Liver (tissue), 9 donors: ENCODE results near the gene UTRN. TPM values are rescaled to one million over a fixed set of nuclear protein-coding genes. Genes with fewer than 3 reads are reported as not detected.

Experiments used
- DNase-seq: peaks from one replicate; pipeline ENCODE4 v3.0.0-alpha.2; 2017; ENCODE audit warnings: low spot score
- H3K27ac ChIP-seq, 2 donors: one replicate each; pipeline ENCODE4 v1.7.0; 2013; ENCODE audit warnings: inconsistent platforms in 2 of 2, low read length in 2 of 2, control low read depth in 1 of 2, low read depth in 1 of 2, mild to moderate bottlenecking in 1 of 2
- H3K27me3 ChIP-seq, 4 donors: one replicate each; pipeline versions ENCODE4 v1.6.1 to v1.7.0; 2013; ENCODE audit warnings: low read length in 3 of 4, inconsistent platforms in 1 of 4, mild to moderate bottlenecking in 1 of 4, moderate library complexity in 1 of 4; ENCODE audit not compliant: control insufficient read depth in 4 of 4, insufficient read depth in 4 of 4
- H3K36me3 ChIP-seq, 4 donors: one replicate each; pipeline versions ENCODE4 v1.6.1 to v1.7.0; 2013; ENCODE audit warnings: low read length in 3 of 4, mild to moderate bottlenecking in 3 of 4, low read depth in 1 of 4, moderate library complexity in 1 of 4; ENCODE audit not compliant: control insufficient read depth in 4 of 4, insufficient read depth in 3 of 4
- H3K4me1 ChIP-seq, 4 donors: one replicate each; pipeline versions ENCODE4 v1.6.1 to v1.7.0; 2013; ENCODE audit warnings: low read length in 3 of 4, mild to moderate bottlenecking in 3 of 4, moderate library complexity in 1 of 4; ENCODE audit not compliant: control insufficient read depth in 4 of 4, insufficient read depth in 4 of 4
- H3K4me3 ChIP-seq, 3 donors: one replicate each; pipeline versions ENCODE4 v1.6.1 to v1.7.0; 2013; ENCODE audit warnings: low read length in 3 of 3, control low read depth in 1 of 3, low read depth in 1 of 3, mild to moderate bottlenecking in 1 of 3
- H3K9ac ChIP-seq, 2 donors: one replicate each; pipeline ENCODE4 v1.7.0; 2013; ENCODE audit warnings: low read length in 2 of 2, mild to moderate bottlenecking in 2 of 2, moderate library complexity in 2 of 2, control low read depth in 1 of 2, low read depth in 1 of 2
- H3K9me3 ChIP-seq, 4 donors: one replicate each; pipeline versions ENCODE4 v1.6.1 to v1.7.0; 2013; ENCODE audit warnings: low read length in 3 of 4; ENCODE audit not compliant: control insufficient read depth in 4 of 4
- FOXA2 ChIP-seq: IDR thresholded peaks from 2 replicates; pipeline ENCODE4 v1.6.1; 2016; ENCODE audit warnings: antibody characterized with exemption
- GABPA ChIP-seq, 2 donors: IDR thresholded peaks in 1 of 2; conservative IDR thresholded peaks in 1 of 2; 2 replicates each; pipeline ENCODE4 v1.6.1; 2016; ENCODE audit warnings: antibody characterized with exemption in 2 of 2, mild to moderate bottlenecking in 1 of 2, moderate library complexity in 1 of 2
- HNF4A ChIP-seq, 2 donors: conservative IDR thresholded peaks; 2 replicates each; pipeline ENCODE4 v1.6.1; 2016; ENCODE audit warnings: antibody characterized with exemption in 2 of 2, mild to moderate bottlenecking in 2 of 2
- NR2F2 ChIP-seq: IDR thresholded peaks from 2 replicates; pipeline ENCODE4 v1.6.1; 2016; ENCODE audit warnings: antibody characterized with exemption
- RAD21 ChIP-seq, 2 donors: IDR thresholded peaks; 2 replicates each; pipeline ENCODE4 v1.6.1; 2016; ENCODE audit warnings: antibody characterized with exemption in 2 of 2, mild to moderate bottlenecking in 2 of 2
- RXRA ChIP-seq, 2 donors: IDR thresholded peaks; 2 replicates each; pipeline ENCODE4 v1.6.1; 2017 to 2018; ENCODE audit warnings: antibody characterized with exemption in 2 of 2, mild to moderate bottlenecking in 1 of 2
- SP1 ChIP-seq: IDR thresholded peaks from 2 replicates; pipeline ENCODE4 v1.6.1; 2018; ENCODE audit warnings: antibody characterized with exemption, mild to moderate bottlenecking
- TAF1 ChIP-seq: conservative IDR thresholded peaks from 2 replicates; pipeline ENCODE4 v1.6.1; 2016; ENCODE audit warnings: antibody characterized with exemption, mild to moderate bottlenecking
- YY1 ChIP-seq: IDR thresholded peaks from 2 replicates; pipeline ENCODE4 v1.6.1; 2016; ENCODE audit warnings: antibody characterized with exemption, mild to moderate bottlenecking
- WGBS: extraction: QIAGEN DNeasy Blood & Tissue Kit; methylation state at CpG from one replicate; pipeline ENCODE4 v1.1.7; 2013; 5-methylcytosine and 5-hydroxymethylcytosine counted together
- polyA plus RNA-seq, 2 donors: library from polyadenylated mRNA; stranded (reverse) in 1 of 2; unstranded in 1 of 2; fragments of 200-250 nt in 1 of 2; fragments of >200 nt in 1 of 2; fragmentation: Nextera tagmentation in 1 of 2; extraction: Ambion mirVana in 1 of 2; gene quantifications; one replicate each; pipeline versions ENCODE4 v1.2.1 to v1.2.3, GENCODE V29; 2013 to 2015
- total RNA-seq, 2 donors: library from RNA; depleted of rRNA; stranded (reverse); fragments of >200 nt; gene quantifications; one replicate each; pipeline ENCODE4 v1.2.3, GENCODE V29; 2014
- TF ChIP-seq, protein P1 (sequence below): IDR thresholded peaks from 2 replicates; pipeline ENCODE4 v1.6.1; 2016; ENCODE audit warnings: antibody characterized with exemption
- TF ChIP-seq, protein P2 (sequence below): fragments of 150-350 bp; IDR thresholded peaks from 2 replicates; pipeline ENCODE4 v1.5.1; 2017; ENCODE audit warnings: improper control_type of control experiment, low read depth, low read length; ENCODE audit not compliant: missing input control
- TF ChIP-seq, protein P3 (sequence below): IDR thresholded peaks from 2 replicates; pipeline ENCODE4 v1.6.1; 2016; ENCODE audit warnings: antibody characterized with exemption
- TF ChIP-seq, protein P4 (sequence below): IDR thresholded peaks from 2 replicates; pipeline ENCODE4 v1.6.1; 2016; ENCODE audit warnings: antibody characterized with exemption
- donor health status: healthy.
- donor health status: healthy.
- donor health status: healthy.
- donor health status: healthy.
- donor health status: healthy.

The UTRN gene
- total and polyA plus RNA-seq, 4 donors = 6.9 to 83.7 (median 47.6) TPM

DNA sequence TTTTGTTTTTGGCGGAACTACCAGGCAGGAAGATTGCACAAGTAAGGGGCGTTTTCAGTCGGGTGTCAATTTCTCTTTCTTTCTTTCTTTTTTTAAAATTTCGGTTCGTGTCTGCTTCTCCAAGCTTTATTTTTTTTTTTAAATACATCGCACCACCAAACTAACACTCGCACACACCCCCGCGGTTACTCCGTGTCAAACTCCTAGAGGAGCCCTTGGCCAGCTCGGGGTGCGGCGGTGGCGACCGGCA is 338 bp downstream of the UTRN start:
- Histone ChIP-seq H3K9me3 (no peaks in the 10 kb centered on the region), H3K27ac (peak overlapping the region; percentile 92 to 93), H3K36me3 (no peaks in the 10 kb centered on the region), H3K4me3 (peak overlapping the region; percentile 69 to 98 (median 96)), H3K9ac (peak overlapping the region; percentile 69 to 89), H3K27me3 (no peaks in the 10 kb centered on the region), H3K4me1 (peaks cover 0 to 14% (median 4%) of the 10 kb centered on the region in 4 donors)
- no peak for DNase-seq
- TF ChIP-seq SP1 (peak; percentile 24), HNF4A (conservative IDR thresholded peaks at IDR 0.05) (no peak), GABPA (IDR thresholded peaks at IDR 0.05 in 1 of 2, conservative IDR thresholded peaks at IDR 0.05 in 1 of 2) (peak in 1 of 2 donors; percentile 13), TAF1 (peak; percentile 5)
- WGBS = under 1% methylated on average over 15 of the region's 15 CpGs

DNA sequence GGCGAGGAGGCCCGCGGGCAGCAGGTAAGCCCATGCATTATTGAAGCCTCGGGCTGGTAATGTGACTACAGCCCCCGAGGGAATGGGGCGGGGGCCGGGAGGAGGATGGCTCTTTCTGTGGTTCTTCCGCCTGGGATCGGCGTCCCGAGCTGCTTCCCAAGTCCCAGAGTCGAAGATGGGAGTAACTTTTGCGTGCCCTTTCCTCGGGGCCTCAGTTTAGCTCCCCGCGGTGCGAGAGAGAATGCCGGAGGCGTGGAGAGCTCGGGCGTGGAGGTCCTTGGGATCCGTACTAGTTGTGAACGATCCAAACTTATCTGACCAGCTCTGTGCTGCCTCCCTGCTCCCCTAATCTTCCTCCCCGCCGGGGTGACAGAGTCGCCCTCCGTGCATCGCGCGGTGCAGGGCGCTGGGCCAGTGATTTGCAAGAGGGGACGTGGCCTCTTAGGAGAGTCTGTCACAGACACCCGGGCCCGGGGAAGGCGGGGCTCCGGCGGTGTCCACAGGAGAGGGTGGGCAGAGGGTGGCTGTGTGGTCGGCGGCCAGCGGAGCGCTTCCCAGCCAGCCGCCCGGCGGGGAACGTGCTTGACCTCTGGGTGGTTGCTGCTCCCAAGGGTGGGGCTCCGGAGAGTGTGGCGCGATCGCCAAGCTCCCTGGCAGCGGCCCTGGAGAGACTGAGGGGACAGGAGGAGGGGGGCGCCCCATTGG is 815 bp downstream of the UTRN start:
- TF ChIP-seq, protein P1, sequence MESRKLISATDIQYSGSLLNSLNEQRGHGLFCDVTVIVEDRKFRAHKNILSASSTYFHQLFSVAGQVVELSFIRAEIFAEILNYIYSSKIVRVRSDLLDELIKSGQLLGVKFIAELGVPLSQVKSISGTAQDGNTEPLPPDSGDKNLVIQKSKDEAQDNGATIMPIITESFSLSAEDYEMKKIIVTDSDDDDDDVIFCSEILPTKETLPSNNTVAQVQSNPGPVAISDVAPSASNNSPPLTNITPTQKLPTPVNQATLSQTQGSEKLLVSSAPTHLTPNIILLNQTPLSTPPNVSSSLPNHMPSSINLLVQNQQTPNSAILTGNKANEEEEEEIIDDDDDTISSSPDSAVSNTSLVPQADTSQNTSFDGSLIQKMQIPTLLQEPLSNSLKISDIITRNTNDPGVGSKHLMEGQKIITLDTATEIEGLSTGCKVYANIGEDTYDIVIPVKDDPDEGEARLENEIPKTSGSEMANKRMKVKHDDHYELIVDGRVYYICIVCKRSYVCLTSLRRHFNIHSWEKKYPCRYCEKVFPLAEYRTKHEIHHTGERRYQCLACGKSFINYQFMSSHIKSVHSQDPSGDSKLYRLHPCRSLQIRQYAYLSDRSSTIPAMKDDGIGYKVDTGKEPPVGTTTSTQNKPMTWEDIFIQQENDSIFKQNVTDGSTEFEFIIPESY = no peak
- TF ChIP-seq RAD21 (IDR thresholded peaks at IDR 0.05) (peak in 1 of 2 donors; percentile 14), YY1 (peak; percentile 5), RXRA (IDR thresholded peaks at IDR 0.05) (peak in 1 of 2 donors; percentile 20)
- TF ChIP-seq, protein P2, sequence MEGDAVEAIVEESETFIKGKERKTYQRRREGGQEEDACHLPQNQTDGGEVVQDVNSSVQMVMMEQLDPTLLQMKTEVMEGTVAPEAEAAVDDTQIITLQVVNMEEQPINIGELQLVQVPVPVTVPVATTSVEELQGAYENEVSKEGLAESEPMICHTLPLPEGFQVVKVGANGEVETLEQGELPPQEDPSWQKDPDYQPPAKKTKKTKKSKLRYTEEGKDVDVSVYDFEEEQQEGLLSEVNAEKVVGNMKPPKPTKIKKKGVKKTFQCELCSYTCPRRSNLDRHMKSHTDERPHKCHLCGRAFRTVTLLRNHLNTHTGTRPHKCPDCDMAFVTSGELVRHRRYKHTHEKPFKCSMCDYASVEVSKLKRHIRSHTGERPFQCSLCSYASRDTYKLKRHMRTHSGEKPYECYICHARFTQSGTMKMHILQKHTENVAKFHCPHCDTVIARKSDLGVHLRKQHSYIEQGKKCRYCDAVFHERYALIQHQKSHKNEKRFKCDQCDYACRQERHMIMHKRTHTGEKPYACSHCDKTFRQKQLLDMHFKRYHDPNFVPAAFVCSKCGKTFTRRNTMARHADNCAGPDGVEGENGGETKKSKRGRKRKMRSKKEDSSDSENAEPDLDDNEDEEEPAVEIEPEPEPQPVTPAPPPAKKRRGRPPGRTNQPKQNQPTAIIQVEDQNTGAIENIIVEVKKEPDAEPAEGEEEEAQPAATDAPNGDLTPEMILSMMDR = no peak
- TF ChIP-seq, protein P3, sequence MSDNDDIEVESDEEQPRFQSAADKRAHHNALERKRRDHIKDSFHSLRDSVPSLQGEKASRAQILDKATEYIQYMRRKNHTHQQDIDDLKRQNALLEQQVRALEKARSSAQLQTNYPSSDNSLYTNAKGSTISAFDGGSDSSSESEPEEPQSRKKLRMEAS = no peak
- Histone ChIP-seq H3K9me3 (no peaks in the 10 kb centered on the region), H3K36me3 (no peaks in the 10 kb centered on the region), H3K4me1 (peaks cover 0 to 14% (median 4%) of the 10 kb centered on the region in 4 donors), H3K4me3 (peak overlapping the region; percentile 69 to 98 (median 96)), H3K27me3 (no peaks in the 10 kb centered on the region), H3K27ac (peak overlapping the region; percentile 92 to 93), H3K9ac (peak overlapping the region; percentile 69 to 89)
- peak; percentile 68 for DNase-seq
- under 1% methylated on average over 51 of the region's 51 CpGs for WGBS

DNA sequence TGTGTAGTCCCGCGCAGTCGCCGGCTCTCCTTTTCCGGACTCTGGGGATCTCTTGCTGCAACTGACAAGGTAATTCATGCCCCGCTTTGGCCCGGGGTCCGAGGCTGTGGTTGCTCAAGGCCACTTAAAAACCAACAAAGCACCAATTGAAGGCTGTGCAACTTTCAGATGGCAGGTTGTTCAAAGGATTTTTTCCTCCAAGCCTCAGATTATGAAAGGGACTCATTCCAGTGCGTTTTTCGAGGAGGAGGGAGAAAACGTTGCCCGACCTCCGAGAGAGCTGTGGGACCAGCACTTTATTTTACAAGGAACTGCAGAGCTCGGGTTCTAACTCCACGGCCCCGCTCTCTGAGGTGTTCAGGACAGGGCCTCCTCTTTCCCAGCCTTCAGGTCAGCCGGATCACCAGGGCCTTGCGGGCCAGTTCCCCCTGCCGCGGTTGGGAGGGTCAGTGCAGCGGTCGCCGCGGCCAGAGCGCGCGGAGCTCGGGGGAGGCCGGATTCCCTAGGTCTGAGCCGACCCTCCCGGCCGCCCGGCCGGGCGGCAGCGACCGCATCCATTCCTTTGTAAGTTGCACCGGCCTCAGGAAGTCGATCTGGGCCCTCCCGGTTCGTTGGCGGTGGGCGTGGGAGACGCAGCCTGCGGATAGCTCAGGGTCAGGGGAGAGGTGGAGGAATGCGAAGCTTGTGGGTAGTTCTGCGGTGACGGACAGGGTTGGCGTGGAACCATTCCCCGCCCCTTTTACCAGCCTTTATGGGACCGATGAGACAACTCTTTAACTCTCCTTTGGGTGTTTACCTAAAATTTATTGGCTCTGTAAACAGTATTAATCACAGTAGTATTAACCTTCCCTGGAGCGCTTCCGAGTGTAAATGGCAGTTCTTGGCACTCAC is 1.6 kb downstream of the UTRN start:
- peak overlapping the region; percentile 83 to 89 for H3K9ac ChIP-seq
- WGBS = 2% methylated on average over 53 of the region's 53 CpGs
- peaks cover 0 to 14% (median 4%) of the 10 kb centered on the region in 4 donors for H3K4me1 ChIP-seq
- no peaks in the 10 kb centered on the region for H3K9me3 ChIP-seq
- H3K27me3 ChIP-seq = no peaks in the 10 kb centered on the region
- H3K4me3 ChIP-seq = peak overlapping the region; percentile 69 to 98 (median 96)
- H3K27ac ChIP-seq = peak overlapping the region; percentile 92 to 93
- peaks cover 0 to 2% (median 0%) of the 10 kb centered on the region in 4 donors for H3K36me3 ChIP-seq
- TF ChIP-seq NR2F2 (peak; percentile 56), RXRA (IDR thresholded peaks at IDR 0.05) (peak in 1 of 2 donors; percentile 8), FOXA2 (peak; percentile 52), HNF4A (conservative IDR thresholded peaks at IDR 0.05) (no peak), RAD21 (IDR thresholded peaks at IDR 0.05) (peak; percentile 22 to 32), YY1 (peak; percentile 42)
- TF ChIP-seq, protein P4, sequence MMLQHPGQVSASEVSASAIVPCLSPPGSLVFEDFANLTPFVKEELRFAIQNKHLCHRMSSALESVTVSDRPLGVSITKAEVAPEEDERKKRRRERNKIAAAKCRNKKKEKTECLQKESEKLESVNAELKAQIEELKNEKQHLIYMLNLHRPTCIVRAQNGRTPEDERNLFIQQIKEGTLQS = no peak
- peak; percentile 48 for DNase-seq
